ENCODE measurements around the gene USF2. TPM values are rescaled to one million over a fixed set of nuclear protein-coding genes. Genes with fewer than 3 reads are reported as not detected.

USF2 gene
- polyA plus RNA-seq, 1 experiment: 55.6 TPM

- ChIA-PET POLR2A (no interaction called here), CTCF (no interaction called here)
- DNase-seq (ENCODE audit: low read depth, low spot score): no peak
Observed at GRCh38 chr19:35276706-35277281, 8.0 kb downstream of the USF2 start.

GRCh38 chr19:35278578-35279284 is 10.0 kb downstream of the USF2 start:
- Histone ChIP-seq H3K27ac (ENCODE audit: low read depth, low read length) (no peak overlapping the region), H3K27me3 (ENCODE audit: control insufficient read depth, insufficient read depth, low read length) (peaks cover 8% of the 10 kb centered on the region), H3K4me3 (ENCODE audit: low read depth, low read length) (no peak overlapping the region), H3K9me3 (ENCODE audit: control insufficient read depth, insufficient read depth, low read length) (no peaks in the 10 kb centered on the region)
- POLR2A ChIA-PET: no interaction called here
- CTCF ChIA-PET: no interaction called here
- no peak for TF ChIP-seq CTCF (IDR thresholded peaks at IDR 0.05; ENCODE audit: low read depth, low read length)
- no peak for DNase-seq (ENCODE audit: low read depth, low spot score)

More at GRCh38 chr19:35276706-35277281, 8.0 kb downstream of the USF2 start:
- no peak overlapping the region for H3K4me3 ChIP-seq (ENCODE audit: low read depth, low read length)
- H3K9me3 ChIP-seq (ENCODE audit: control insufficient read depth, insufficient read depth, low read length): no peaks in the 10 kb centered on the region
- H3K27me3 ChIP-seq (ENCODE audit: control insufficient read depth, insufficient read depth, low read length): peaks cover 3% of the 10 kb centered on the region
- no peak overlapping the region for H3K27ac ChIP-seq (ENCODE audit: low read depth, low read length)
- no peak for TF ChIP-seq CTCF (IDR thresholded peaks at IDR 0.05; ENCODE audit: low read depth, low read length)

GRCh38 chr19:35279374-35279773 is 10.6 kb downstream of the USF2 start:
- Histone ChIP-seq H3K27ac (ENCODE audit: low read depth, low read length) (no peak overlapping the region), H3K27me3 (ENCODE audit: control insufficient read depth, insufficient read depth, low read length) (peaks cover 11% of the 10 kb centered on the region), H3K4me3 (ENCODE audit: low read depth, low read length) (no peak overlapping the region), H3K9me3 (ENCODE audit: control insufficient read depth, insufficient read depth, low read length) (no peaks in the 10 kb centered on the region)
- TF ChIP-seq CTCF (IDR thresholded peaks at IDR 0.05; ENCODE audit: low read depth, low read length): no peak
- CTCF ChIA-PET: no interaction called here
- POLR2A ChIA-PET: no interaction called here
- DNase-seq (ENCODE audit: low read depth, low spot score): no peak

GRCh38 chr19:35279985-35280821 is 11.4 kb downstream of the USF2 start:
- DNase-seq (ENCODE audit: low read depth, low spot score): no peak
- Histone ChIP-seq H3K27me3 (ENCODE audit: control insufficient read depth, insufficient read depth, low read length) (peaks cover 11% of the 10 kb centered on the region), H3K4me3 (ENCODE audit: low read depth, low read length) (no peak overlapping the region), H3K27ac (ENCODE audit: low read depth, low read length) (no peak overlapping the region), H3K9me3 (ENCODE audit: control insufficient read depth, insufficient read depth, low read length) (no peaks in the 10 kb centered on the region)
- TF ChIP-seq CTCF (IDR thresholded peaks at IDR 0.05; ENCODE audit: low read depth, low read length): no peak
- CTCF ChIA-PET: no interaction called here
- POLR2A ChIA-PET: interaction anchor here (0.6 kb wide), 1 partner anchor 180 kb away, joined by 3 read pairs; no protein-coding TSS in a partner anchor

GRCh38 chr19:35281303-35281702 is 12.5 kb downstream of the USF2 start:
- Histone ChIP-seq H3K27ac (ENCODE audit: low read depth, low read length) (no peak overlapping the region), H3K9me3 (ENCODE audit: control insufficient read depth, insufficient read depth, low read length) (no peaks in the 10 kb centered on the region), H3K27me3 (ENCODE audit: control insufficient read depth, insufficient read depth, low read length) (peaks cover 11% of the 10 kb centered on the region), H3K4me3 (ENCODE audit: low read depth, low read length) (no peak overlapping the region)
- POLR2A ChIA-PET: no interaction called here
- no peak for TF ChIP-seq CTCF (IDR thresholded peaks at IDR 0.05; ENCODE audit: low read depth, low read length)
- CTCF ChIA-PET: interaction anchor here (1.8 kb wide), 1 partner anchor 12 kb away, joined by 8 read pairs; the partner anchor contains the start of gene USF2
- no peak for DNase-seq (ENCODE audit: low read depth, low spot score)

All from AG04450 (cell line).